Stimulated activated CD4-positive, alpha-beta T cell treated with anti-CD3 and anti-CD28 coated beads, Interleukin-4, amount 100 ng/mL, for 24 hours (primary cell): Measurements from ENCODE around the gene RRN3.
"Not testable (repeated sequence)": the region's sequence is repeated elsewhere in the genome, so short reads cannot be mapped to it uniquely, and the experiment has no call there.

Source experiments
- DNase-seq: peaks from one replicate; pipeline ENCODE4 v3.0.0-alpha.2; 2020

RRN3 gene

GRCh38 chr16:15093955-15094827 lies at the start of gene RRN3:
TSS of gene RRN3 (minus strand) at chr16:15094272. CDS start at chr16:15094233, 39 bp downstream.
- DNase-seq: peak; percentile 89

DNA sequence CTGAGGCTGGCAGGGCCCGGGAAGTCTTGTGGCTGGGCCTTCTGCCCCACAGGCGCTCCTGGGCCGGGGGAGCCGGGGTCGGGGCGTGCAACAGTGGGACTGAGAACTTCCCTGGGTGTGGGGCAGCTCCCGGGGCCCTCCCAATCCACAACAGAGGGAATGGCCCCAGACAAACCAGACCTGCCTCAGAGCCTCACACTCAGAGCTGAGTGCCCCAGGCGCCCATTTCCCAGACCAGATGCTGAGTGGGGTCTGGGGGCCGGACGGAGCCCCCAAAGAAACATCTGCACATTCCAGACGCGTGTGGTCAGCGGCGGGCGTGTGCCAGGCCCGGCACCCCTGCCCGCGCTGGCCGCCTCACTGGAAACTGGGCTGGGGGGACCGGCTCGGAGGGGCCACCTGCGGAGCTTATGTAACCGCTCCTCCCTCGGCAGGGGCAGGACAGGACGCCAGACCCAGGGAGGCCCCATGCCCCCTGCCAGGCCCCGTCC lies 49.6 kb upstream of the RRN3 start:
- DNase-seq: not testable (repeated sequence)

DNA sequence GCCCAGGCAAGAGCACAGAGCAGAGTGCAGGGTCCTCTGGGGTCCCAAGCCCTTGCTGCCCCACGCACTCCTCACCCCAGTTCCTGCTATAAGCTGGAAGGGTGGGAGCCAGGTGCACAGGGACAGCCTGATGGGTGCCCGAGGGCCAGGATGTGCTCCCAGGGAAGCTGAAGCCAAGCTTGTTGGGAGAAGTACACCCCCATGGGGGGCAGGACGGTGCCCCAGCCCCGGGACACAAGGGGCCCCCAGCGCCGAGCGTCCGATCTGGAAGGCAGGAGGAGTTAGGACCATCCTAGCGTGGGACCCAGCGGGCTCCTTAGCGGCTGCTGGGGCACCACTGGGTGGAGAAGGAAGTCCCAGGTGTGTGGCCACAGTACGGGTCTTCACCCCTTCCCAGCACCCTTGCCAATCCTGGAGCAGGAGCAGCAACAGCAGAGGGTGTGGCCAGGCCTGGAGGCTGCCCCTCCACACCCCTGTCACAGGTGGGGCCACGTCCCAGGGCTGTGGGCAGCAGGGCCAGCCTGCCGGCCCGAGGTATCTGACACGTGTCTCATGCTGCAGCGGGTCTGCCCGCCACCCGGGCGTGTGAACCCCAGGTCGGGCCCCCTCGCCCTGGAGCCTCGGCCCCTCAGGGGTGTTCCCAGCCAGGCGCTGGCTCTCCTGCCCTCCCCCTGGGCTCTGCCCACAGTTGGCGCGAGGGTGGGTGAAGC lies 49.0 kb upstream of the RRN3 start:
- DNase-seq: not testable (repeated sequence)

DNA sequence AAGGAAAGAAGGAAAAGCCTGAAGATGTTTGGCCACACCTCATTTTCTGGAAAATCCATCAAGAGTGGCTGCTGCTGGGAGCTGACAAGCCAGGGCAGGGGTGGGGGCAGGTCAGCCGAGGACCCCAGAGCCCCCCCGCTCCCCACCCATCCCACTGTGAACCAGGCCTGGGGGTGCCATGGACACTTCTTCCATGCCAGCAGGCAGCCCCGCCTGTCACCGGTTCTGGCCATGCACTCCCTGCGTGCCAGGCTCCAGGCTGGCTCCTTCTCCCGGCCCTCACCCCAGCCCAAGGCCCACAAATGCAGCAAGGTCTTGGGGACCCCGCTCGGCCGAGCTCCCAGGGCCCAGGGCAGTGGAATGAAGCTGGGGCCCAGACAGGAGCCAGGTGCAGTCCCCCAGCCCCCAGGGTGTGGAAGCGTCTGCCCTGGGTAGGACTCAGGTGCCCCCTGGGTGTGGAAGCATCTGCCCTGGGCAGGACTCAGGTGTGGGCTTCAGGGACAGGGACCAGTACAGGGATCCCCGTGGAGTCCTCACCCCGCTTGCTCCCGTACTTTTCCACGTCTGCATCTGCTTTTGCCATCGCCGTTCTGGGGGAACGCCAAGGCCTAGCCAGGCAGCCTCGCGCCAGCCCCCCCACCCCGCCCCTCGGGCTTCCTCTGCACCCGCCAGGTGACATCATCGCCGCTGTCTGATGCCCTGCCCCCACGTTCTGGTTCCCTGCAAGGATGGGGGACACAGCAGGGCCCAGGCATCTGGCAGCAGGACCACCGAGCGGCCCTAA lies 48.2 kb upstream of the RRN3 start:
- DNase-seq: not testable (repeated sequence)

DNA sequence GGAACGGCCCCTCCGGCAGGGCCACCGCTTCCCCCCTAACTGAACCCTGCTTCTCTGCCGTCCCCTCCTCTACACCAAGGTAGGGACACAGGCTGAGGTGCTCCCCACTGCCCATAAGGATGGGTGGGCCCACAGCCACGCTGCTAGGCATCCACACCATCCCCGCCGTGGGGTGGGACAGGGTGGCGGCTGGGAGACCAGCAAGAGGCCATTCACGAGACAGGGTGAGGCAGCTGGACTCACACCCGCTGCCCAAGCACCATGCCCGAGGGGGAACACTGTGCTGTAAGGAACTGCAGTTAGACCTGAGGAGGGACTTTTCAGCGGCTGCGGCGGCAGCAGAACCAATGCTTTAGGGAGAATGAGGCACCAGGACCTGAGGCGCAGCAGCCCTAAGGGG lies 47.5 kb upstream of the RRN3 start:
- DNase-seq: no peak

- DNase-seq: not testable (repeated sequence)
Observed at GRCh38 chr16:15140444-15141365, 46.6 kb upstream of the RRN3 start.

- not testable (repeated sequence) for DNase-seq
Observed at GRCh38 chr16:15137514-15137913, 43.4 kb upstream of the RRN3 start.

- not testable (repeated sequence) for DNase-seq
Observed at GRCh38 chr16:15135483-15136360, 41.6 kb upstream of the RRN3 start.

DNA sequence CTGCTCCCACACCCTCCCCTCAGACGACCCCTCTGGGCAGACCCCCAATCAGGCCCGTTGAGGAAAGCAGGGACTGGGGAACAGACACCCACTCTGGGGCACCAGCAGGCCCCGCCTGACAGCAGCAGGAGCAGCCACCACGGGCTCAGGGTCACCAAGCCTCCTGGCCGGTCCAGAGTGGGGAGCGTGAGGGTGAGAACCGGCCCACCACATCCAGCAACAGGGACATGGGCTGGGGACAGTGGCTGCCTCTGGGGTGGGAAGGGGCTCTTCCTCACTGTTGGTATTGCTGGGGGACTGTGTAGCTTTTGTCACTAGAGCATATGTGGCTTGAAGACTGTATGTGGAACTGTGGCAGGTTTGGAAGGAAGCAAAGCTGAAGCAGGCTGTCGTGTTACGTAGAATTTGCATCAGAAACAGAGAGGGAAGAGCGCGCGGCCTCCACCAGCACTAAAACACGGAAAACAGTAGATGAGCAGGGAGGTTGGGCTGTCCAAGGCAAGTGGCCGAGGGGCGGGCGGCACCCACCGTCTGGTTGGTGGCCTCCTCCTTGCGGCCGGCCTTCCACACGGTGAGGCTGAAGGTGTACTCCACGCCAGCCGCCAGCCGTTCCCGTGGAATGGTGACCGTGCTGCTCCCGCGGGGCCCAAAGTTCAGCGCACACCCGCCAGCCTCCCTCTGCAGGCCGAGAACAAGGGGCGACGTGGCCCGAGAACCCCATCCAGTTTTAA lies 40.8 kb upstream of the RRN3 start:
- not testable (repeated sequence) for DNase-seq

- not testable (repeated sequence) for DNase-seq
Observed at GRCh38 chr16:15133554-15133953, 39.5 kb upstream of the RRN3 start.

DNA sequence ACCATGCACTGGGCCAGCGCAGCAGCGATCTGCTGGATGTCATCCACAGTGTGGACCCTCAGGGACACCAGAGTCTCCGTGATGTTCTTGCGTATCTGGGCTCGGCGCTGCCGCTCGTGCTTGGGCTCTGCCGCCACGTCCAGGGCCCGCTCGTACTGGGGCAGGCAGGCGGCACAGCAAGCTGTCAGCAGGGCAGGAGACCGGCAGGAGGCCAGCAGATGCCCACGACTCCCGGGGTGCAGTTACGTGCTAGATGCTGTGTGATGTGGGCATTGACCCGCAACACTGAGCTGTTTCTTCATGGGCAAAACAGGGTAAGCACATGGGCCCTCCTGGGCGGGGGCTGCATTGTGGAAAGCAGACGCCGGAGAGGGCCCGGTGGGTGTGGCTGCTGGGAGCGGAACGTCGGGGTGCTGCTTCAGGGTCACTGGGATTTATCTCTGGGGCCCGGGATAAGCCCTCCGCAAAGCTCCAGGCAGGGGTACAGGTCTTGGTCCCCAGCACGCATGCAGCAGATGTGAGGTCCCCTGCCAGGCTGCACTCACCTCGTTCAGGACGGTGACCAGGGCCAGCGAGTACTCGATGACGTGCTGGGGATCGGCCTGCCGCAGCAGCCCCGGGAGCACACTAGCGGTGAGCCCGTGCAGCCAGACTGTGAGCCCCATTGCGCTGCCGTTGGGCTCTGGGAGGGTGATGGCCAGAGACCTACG lies 38.8 kb upstream of the RRN3 start:
- not testable (repeated sequence) for DNase-seq

DNA sequence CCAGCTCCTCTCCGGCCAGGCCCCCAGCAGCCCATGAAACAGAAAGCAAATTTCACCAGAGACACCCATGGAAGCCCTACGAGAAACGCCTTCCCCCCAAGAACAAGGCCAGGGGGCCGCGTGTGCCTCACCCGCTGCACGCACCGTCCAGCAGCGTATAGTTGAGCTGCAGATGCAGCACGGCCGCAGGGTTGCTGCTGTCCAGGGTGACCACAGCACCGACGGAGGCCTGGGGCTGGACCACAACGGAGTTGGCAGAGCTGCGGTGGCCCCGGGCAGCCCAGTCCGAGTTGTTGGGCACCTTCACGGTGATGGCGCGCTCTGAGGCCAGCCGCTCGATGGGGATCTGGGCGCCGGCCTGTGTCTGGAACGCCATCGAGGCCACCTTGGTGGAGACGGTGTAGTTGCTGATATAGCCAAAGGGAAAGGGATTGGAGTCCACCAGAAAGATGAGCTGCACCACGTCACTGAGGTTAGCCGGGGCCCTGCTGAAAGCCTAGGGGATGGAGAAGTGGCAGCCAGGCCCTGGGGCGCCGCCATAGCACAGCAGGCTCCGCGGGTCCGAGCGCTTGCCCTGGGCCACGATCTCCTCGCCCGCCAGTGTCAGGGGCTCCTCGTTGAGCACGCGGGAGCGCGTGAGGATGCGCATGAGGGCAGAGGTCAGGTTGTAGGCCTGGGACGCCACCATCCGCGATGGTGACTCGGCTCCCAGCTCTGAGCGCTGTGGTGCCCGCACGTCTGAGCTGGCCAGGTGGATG lies 37.0 kb upstream of the RRN3 start:
- DNase-seq: not testable (repeated sequence)

- DNase-seq: not testable (repeated sequence)
Observed at GRCh38 chr16:15130256-15130932, 36.3 kb upstream of the RRN3 start.

GRCh38 chr16:15127641-15128425 lies 33.8 kb upstream of the RRN3 start:
- not testable (repeated sequence) for DNase-seq

DNA sequence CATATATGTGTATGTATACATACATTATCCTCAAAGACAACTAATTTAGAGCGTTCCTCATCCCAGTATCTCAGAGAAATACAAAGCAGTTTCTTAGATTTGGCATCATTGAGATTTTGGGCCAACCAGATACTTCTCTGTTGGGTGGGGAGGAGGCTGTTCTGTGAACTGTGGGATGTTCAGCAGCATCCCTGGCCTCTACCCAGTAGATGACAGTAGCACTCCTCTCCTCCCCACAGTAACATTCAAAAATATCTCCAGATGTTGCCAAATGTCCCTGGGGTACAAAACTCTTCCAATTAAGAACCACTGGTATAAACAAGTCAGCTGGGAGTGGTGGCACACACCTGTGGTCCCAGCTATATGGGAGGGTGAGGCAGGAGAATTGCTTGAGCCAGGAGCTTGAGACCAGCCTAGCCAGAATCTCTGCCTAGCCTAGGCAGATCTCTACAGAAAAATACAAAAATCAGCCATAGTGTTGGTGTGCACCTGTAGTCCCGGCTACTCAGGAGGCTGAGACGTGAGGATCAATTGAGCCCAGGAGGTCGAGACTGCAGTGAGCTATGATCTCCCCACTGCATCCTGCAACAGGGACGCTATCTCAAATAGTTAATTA lies 6.4 kb upstream of the RRN3 start:
- not testable (repeated sequence) for DNase-seq

GRCh38 chr16:15099366-15099909 lies 5.4 kb upstream of the RRN3 start:
- not testable (repeated sequence) for DNase-seq
